HCT116 (cell line): Measurements from ENCODE around the gene TRIM4. TPM values are rescaled to one million over a fixed set of nuclear protein-coding genes. Genes with fewer than 3 reads are reported as not detected.
"Not testable (repeated sequence)": the region's sequence is repeated elsewhere in the genome, so short reads cannot be mapped to it uniquely, and the experiment has no call there.

Experiments used
- ATAC-seq: fragments of 200-7000 bp; cut with Tn5 transposase; 2 replicates; pipeline ENCODE4 v1.9.1; 2020; ENCODE audit warnings: mild to moderate bottlenecking, moderate library complexity
- BruUV-seq: library from RNA; stranded (reverse); fragments of 400-500 nt; replicated peaks from 2 replicates; lab custom pipeline; 2021; lab: Mats Ljungman, UMichigan
- CTCF ChIA-PET: fragments of 300-600 bp; sonication (Branson Sonifier 250); formaldehyde crosslinking; loops from one replicate; lab custom pipeline; 2021; ENCODE audit warnings: antibody characterized with exemption; lab: Charles Lee
- POLR2A ChIA-PET: fragments of 300-600, 350-600 bp; sonication (Branson Sonifier 250); formaldehyde crosslinking; loops from one replicate; lab custom pipeline; 2021; ENCODE audit warnings: antibody characterized with exemption; lab: Charles Lee
- RAD21 ChIA-PET, 2 experiments: fragments of 300-600 bp; sonication (Branson Sonifier 250); formaldehyde crosslinking; loops; one replicate each; lab custom pipeline; 2023; ENCODE audit warnings: low total read pairs in 2 of 2; ENCODE audit not compliant: uncharacterized antibody in 2 of 2, unreplicated experiment in 2 of 2, low non-redundant PET in 1 of 2; lab: Charles Lee
- DNase-seq: peaks from one replicate; pipeline ENCODE4 v3.0.0-alpha.2; 2010; ENCODE audit warnings: low read depth, low spot score
- H2AFZ ChIP-seq: fragments of 200-600 bp; shearing (Covaris generic), sonication (generic); 2 replicates; pipeline ENCODE4 v1.6.1; 2017; ENCODE audit warnings: low read depth, mixed run types, mixed read lengths, antibody characterized with exemption, low read length; ENCODE audit not compliant: poor library complexity, severe bottlenecking
- H3K27ac ChIP-seq: 2 replicates; pipeline ENCODE4 v1.5.1; 2012; ENCODE audit warnings: low read depth, low read length
- H3K27me3 ChIP-seq: fragments of 200-600 bp; sonication (generic); 2 replicates; pipeline ENCODE4 v1.6.1; 2016; ENCODE audit warnings: mixed run types, low read length, mixed read lengths; ENCODE audit not compliant: insufficient read depth
- H3K36me3 ChIP-seq, 2 experiments: fragments of 200-500 bp in 1 of 2; fragments of 200-600 bp in 1 of 2; sonication (Bioruptor generic) in 1 of 2; sonication (generic) in 1 of 2; 2 replicates each; pipeline versions ENCODE4 v1.5.1 to v1.6.1; 2014 to 2016; ENCODE audit warnings: low read length in 2 of 2, inconsistent platforms in 1 of 2, mixed read lengths in 1 of 2, mixed run types in 1 of 2; ENCODE audit not compliant: insufficient read depth in 2 of 2, control insufficient read depth in 1 of 2
- H3K4me1 ChIP-seq, 2 experiments: fragments of 200-600 bp in 1 of 2; sonication (generic) in 1 of 2; 2 replicates each; pipeline versions ENCODE4 v1.5.1 to v1.6.1; 2012 to 2017; ENCODE audit warnings: low read length in 2 of 2, inconsistent platforms in 1 of 2, mild to moderate bottlenecking in 1 of 2, mixed read lengths in 1 of 2, mixed run types in 1 of 2, moderate library complexity in 1 of 2; ENCODE audit not compliant: insufficient read depth in 2 of 2, control insufficient read depth in 1 of 2
- H3K4me2 ChIP-seq: fragments of 200-600 bp; sonication (generic); 2 replicates; pipeline ENCODE4 v1.6.1; 2017; ENCODE audit warnings: mixed run types, low read length, mixed read lengths
- H3K4me3 ChIP-seq, 2 experiments: fragments of 200-600 bp in 1 of 2; sonication (generic) in 1 of 2; replicated peaks in 1 of 2; 2 replicates each; pipeline ENCODE4 v1.5.1; 2011 to 2016; ENCODE audit warnings: low read length in 2 of 2, control low read depth in 1 of 2, low read depth in 1 of 2, mild to moderate bottlenecking in 1 of 2, mixed read lengths in 1 of 2, mixed run types in 1 of 2
- H3K79me2 ChIP-seq: fragments of 200-600 bp; sonication (generic); 2 replicates; pipeline ENCODE4 v1.6.1; 2017; ENCODE audit warnings: mild to moderate bottlenecking, mixed run types, low read length, moderate library complexity, mixed read lengths; ENCODE audit not compliant: insufficient read depth
- H3K9ac ChIP-seq: fragments of 200-600 bp; sonication (generic); 2 replicates; pipeline ENCODE4 v1.6.1; 2016; ENCODE audit warnings: low read length, mixed read lengths
- H3K9me2 ChIP-seq: fragments of 200-600 bp; sonication (generic), shearing (Covaris generic); 2 replicates; pipeline ENCODE4 v1.6.1; 2017; ENCODE audit warnings: mixed run types, mild to moderate bottlenecking, moderate library complexity; ENCODE audit not compliant: insufficient read depth
- H3K9me3 ChIP-seq, 2 experiments: fragments of 200-500 bp in 1 of 2; fragments of 200-600 bp in 1 of 2; sonication (Bioruptor generic) in 1 of 2; sonication (generic) in 1 of 2; 2 replicates each; pipeline ENCODE4 v1.6.1; 2014 to 2017; ENCODE audit warnings: low read length in 2 of 2, mixed read lengths in 2 of 2, inconsistent platforms in 1 of 2, low read depth in 1 of 2, mild to moderate bottlenecking in 1 of 2, mixed run types in 1 of 2, moderate library complexity in 1 of 2; ENCODE audit not compliant: control insufficient read depth in 1 of 2, insufficient read depth in 1 of 2
- H4K20me1 ChIP-seq: fragments of 200-600 bp; sonication (generic), shearing (Covaris generic); 2 replicates; pipeline ENCODE4 v1.6.1; 2017; ENCODE audit warnings: mixed run types, mild to moderate bottlenecking, moderate library complexity; ENCODE audit not compliant: insufficient read depth
- CBX3 ChIP-seq: IDR thresholded peaks from 2 replicates; pipeline ENCODE4 v1.6.1; 2012; ENCODE audit warnings: low read depth
- ELF1 ChIP-seq: IDR thresholded peaks from 2 replicates; pipeline ENCODE4 v1.6.1; 2012; ENCODE audit warnings: low read depth, borderline replicate concordance
- FOSL1 ChIP-seq: IDR thresholded peaks from 2 replicates; pipeline ENCODE4 v1.6.1; 2012; ENCODE audit warnings: low read depth
- SIN3A ChIP-seq: IDR thresholded peaks from 2 replicates; pipeline ENCODE4 v1.6.1; 2012; ENCODE audit warnings: low read depth
- ZFX ChIP-seq: fragments of 450-650 bp; IDR thresholded peaks from 2 replicates; pipeline ENCODE4 v1.6.1; 2017
- ZNF274 ChIP-seq: fragments of 200-500 bp; sonication (Bioruptor generic); IDR thresholded peaks from 2 replicates; pipeline ENCODE4 v1.6.1; 2014; ENCODE audit warnings: mild to moderate bottlenecking, low read depth, low read length, inconsistent platforms
- intact Hi-C: fragments of 100-400 bp; cut with micrococcal nuclease; formaldehyde crosslinking; loops from 2 replicates; pipeline ENCODE4 v1.10.0; 2022
- total RNA-seq: library from RNA; stranded (reverse); gene quantifications from one replicate; pipeline ENCODE4 v1.2.1, GENCODE V29; 2021; ENCODE audit not compliant: unreplicated experiment
- TF ChIP-seq, protein P1 (sequence below): IDR thresholded peaks from 2 replicates; pipeline ENCODE4 v1.6.1; 2012

Gene TRIM4
- total RNA-seq, 1 experiment from 2014 or later = 25.1 TPM

DNA sequence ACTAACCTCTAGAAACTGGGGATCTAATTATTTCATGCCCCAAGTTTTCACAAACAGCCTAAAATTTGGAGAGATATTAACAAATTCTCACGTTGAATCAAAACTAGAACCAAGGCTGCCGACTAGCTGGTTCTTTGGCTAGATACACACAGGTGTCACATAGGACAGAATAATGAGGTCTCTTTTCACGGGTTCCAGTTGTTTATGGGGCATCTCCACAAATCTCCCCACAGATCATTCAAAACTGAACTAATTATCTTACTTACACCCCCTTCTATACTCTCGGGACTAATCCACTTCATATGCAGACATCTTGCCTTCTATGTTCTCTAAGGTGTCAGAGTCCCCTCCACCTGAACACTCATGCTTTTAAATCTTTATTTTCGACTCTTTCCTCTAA is 26.1 kb downstream of the TRIM4 start:
- H3K4me3 ChIP-seq = no peak overlapping the region

DNA sequence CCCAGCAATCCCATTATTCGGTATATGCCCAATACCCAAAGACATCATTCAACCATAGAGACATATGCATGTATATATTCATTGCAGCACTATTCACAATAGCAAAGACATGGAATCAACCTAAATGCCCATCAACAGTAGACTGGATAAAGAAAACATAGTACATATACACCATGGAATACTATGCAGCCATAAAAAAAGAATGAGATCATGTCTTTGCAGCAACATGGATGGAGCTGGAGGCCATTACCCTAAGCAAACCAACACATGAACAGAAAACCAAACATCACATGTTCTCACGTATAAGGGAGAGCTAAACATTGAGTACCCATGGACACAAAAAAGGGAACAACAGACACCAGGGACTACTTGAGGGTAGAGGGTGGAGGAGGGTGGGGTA is 29.0 kb downstream of the TRIM4 start:
- H4K20me1 ChIP-seq, RAD21 ChIA-PET, H3K4me1 ChIP-seq, POLR2A ChIA-PET, H3K79me2 ChIP-seq, H2AFZ ChIP-seq, ATAC-seq, H3K4me2 ChIP-seq, H3K9me2 ChIP-seq, H3K9me3 ChIP-seq, H3K36me3 ChIP-seq, H3K9ac ChIP-seq, DNase-seq, H3K27me3 ChIP-seq, H3K27ac ChIP-seq, intact Hi-C loops, CTCF ChIA-PET, H3K4me3 ChIP-seq, BruUV-seq: not testable (repeated sequence)

More for the DNA sequence above, 26.1 kb downstream of the TRIM4 start:
- ChIA-PET RAD21 (no interaction called here), CTCF (no interaction called here), POLR2A (no interaction called here)
- H3K9me2 ChIP-seq = no peaks in the 10 kb centered on the region
- no peak overlapping the region for H2AFZ ChIP-seq
- H3K27me3 ChIP-seq = no peaks in the 10 kb centered on the region
- no peaks in the 10 kb centered on the region for H3K79me2 ChIP-seq
- BruUV-seq = no TSS peak
- H3K36me3 ChIP-seq = no peaks in the 10 kb centered on the region
- ATAC-seq = no peak
- H3K9ac ChIP-seq = no peak overlapping the region
- H3K9me3 ChIP-seq = no peaks in the 10 kb centered on the region
- TF ChIP-seq ZNF274 (no peak), ZFX (no peak), CBX3 (no peak), ELF1 (no peak), FOSL1 (no peak), SIN3A (no peak)
- TF ChIP-seq, protein P1, sequence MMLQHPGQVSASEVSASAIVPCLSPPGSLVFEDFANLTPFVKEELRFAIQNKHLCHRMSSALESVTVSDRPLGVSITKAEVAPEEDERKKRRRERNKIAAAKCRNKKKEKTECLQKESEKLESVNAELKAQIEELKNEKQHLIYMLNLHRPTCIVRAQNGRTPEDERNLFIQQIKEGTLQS = no peak
- intact Hi-C loops = no loop called here
- DNase-seq = no peak
- no peaks in the 10 kb centered on the region for H3K4me1 ChIP-seq
- H3K27ac ChIP-seq = no peak overlapping the region
- no peaks in the 10 kb centered on the region for H4K20me1 ChIP-seq
- no peak overlapping the region for H3K4me2 ChIP-seq

DNA sequence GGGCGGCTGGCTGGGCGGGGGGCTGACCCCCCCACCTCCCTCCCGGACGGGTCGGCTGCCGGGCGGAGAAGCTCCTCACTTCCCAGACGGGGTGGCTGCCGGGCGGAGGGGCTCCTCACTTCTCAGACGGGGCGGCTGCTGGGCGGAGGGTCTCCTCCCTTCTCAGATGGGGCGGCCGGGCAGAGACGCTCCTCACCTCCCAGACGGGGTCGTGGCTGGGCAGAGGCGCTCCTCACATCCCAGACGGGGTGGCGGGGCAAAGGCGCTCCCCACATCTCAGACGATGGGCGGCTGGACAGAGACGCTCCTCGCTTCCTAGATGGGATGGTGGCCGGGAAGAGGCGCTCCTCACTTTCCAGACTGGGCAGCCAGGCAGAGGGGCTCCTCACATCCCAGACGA is 31.0 kb downstream of the TRIM4 start:
- H3K9me3 ChIP-seq, CTCF ChIA-PET, H3K9me2 ChIP-seq, H3K27ac ChIP-seq, BruUV-seq, H3K4me1 ChIP-seq, H3K79me2 ChIP-seq, DNase-seq, ATAC-seq, H2AFZ ChIP-seq, H4K20me1 ChIP-seq, RAD21 ChIA-PET, H3K9ac ChIP-seq, H3K4me2 ChIP-seq, H3K36me3 ChIP-seq, H3K27me3 ChIP-seq, POLR2A ChIA-PET, H3K4me3 ChIP-seq, intact Hi-C loops: not testable (repeated sequence)
